H9 (cell line): ENCODE results near the gene PROCR. TPM values are rescaled to one million over a fixed set of nuclear protein-coding genes. Genes with fewer than 3 reads are reported as not detected.

Experiments
- DNase-seq: peaks from one replicate; pipeline ENCODE4 v3.0.0-alpha.2; 2017
- H2AFZ ChIP-seq: one replicate; pipeline ENCODE4 v1.6.1; 2013; ENCODE audit warnings: mild to moderate bottlenecking, low read length, control low read depth, moderate library complexity
- H2AK5ac ChIP-seq: 2 replicates; pipeline ENCODE4 v1.6.1; 2013; ENCODE audit warnings: low read length, control low read depth, mixed read lengths; ENCODE audit not compliant: insufficient read length
- H2BK120ac ChIP-seq: one replicate; pipeline ENCODE4 v1.6.1; 2013; ENCODE audit warnings: low read depth, mild to moderate bottlenecking, low read length, control low read depth, inconsistent platforms; ENCODE audit not compliant: poor library complexity, severe bottlenecking
- H2BK12ac ChIP-seq: 2 replicates; pipeline ENCODE4 v1.6.1; 2013; ENCODE audit warnings: low read length, control low read depth, mixed read lengths, low read depth; ENCODE audit not compliant: insufficient read length
- H2BK15ac ChIP-seq: 2 replicates; pipeline ENCODE4 v1.6.1; 2013; ENCODE audit warnings: low read depth, low read length, control low read depth
- H2BK20ac ChIP-seq: one replicate; pipeline ENCODE4 v1.6.1; 2013; ENCODE audit warnings: low read depth, mild to moderate bottlenecking, low read length, control low read depth, inconsistent platforms; ENCODE audit not compliant: poor library complexity, severe bottlenecking
- H2BK5ac ChIP-seq: 2 replicates; pipeline ENCODE4 v1.6.1; 2013; ENCODE audit warnings: low read length, control low read depth, mixed read lengths; ENCODE audit not compliant: insufficient read length
- H3K14ac ChIP-seq: 2 replicates; pipeline ENCODE4 v1.6.1; 2013; ENCODE audit warnings: low read length, control low read depth; ENCODE audit not compliant: insufficient read depth
- H3K18ac ChIP-seq: 2 replicates; pipeline ENCODE4 v1.6.1; 2013; ENCODE audit warnings: low read depth, mild to moderate bottlenecking, mixed read lengths, low read length, control low read depth; ENCODE audit not compliant: insufficient read length
- H3K23ac ChIP-seq: 2 replicates; pipeline ENCODE4 v1.6.1; 2013; ENCODE audit warnings: low read length, control low read depth, mixed read lengths, low read depth; ENCODE audit not compliant: insufficient read length
- H3K23me2 ChIP-seq: 2 replicates; pipeline ENCODE4 v1.6.1; 2013; ENCODE audit warnings: low read depth, mild to moderate bottlenecking, mixed read lengths, low read length, control low read depth; ENCODE audit not compliant: insufficient read length, poor library complexity, severe bottlenecking
- H3K27ac ChIP-seq: 2 replicates; pipeline ENCODE4 v1.5.1; 2013; ENCODE audit warnings: low read length, control low read depth, mixed read lengths, low read depth; ENCODE audit not compliant: insufficient read length
- H3K27me3 ChIP-seq: 2 replicates; pipeline ENCODE4 v1.6.1; 2013; ENCODE audit warnings: low read length, control low read depth, inconsistent platforms; ENCODE audit not compliant: insufficient read depth
- H3K4ac ChIP-seq: 2 replicates; pipeline ENCODE4 v1.6.1; 2013; ENCODE audit warnings: low read depth, mild to moderate bottlenecking, control low read depth, inconsistent platforms, low read length, moderate library complexity
- H3K4me1 ChIP-seq: 2 replicates; pipeline ENCODE4 v1.6.1; 2013; ENCODE audit warnings: low read length, control low read depth, inconsistent platforms; ENCODE audit not compliant: insufficient read depth
- H3K4me2 ChIP-seq: 2 replicates; pipeline ENCODE4 v1.6.1; 2013; ENCODE audit warnings: low read length, control low read depth, mixed read lengths; ENCODE audit not compliant: insufficient read length, insufficient read depth
- H3K56ac ChIP-seq: 2 replicates; pipeline ENCODE4 v1.6.1; 2013; ENCODE audit warnings: low read depth, mild to moderate bottlenecking, mixed read lengths, low read length, control low read depth; ENCODE audit not compliant: insufficient read length
- H3K79me1 ChIP-seq: 2 replicates; pipeline ENCODE4 v1.6.1; 2013; ENCODE audit warnings: low read depth, mild to moderate bottlenecking, moderate library complexity, low read length, control low read depth, inconsistent platforms; ENCODE audit not compliant: insufficient read depth, poor library complexity, severe bottlenecking
- H3K79me2 ChIP-seq: 2 replicates; pipeline ENCODE4 v1.6.1; 2013; ENCODE audit warnings: low read length, control low read depth, inconsistent platforms; ENCODE audit not compliant: insufficient read depth
- H3K9ac ChIP-seq: 2 replicates; pipeline ENCODE4 v1.6.1; 2013; ENCODE audit warnings: low read length, control low read depth, mixed read lengths; ENCODE audit not compliant: insufficient read length; ENCODE audit errors: extremely low read depth
- H3K9me3 ChIP-seq: one replicate; pipeline ENCODE4 v1.6.1; 2013; ENCODE audit warnings: low read depth, low read length, inconsistent platforms; ENCODE audit not compliant: control insufficient read depth
- H3T11ph ChIP-seq: one replicate; pipeline ENCODE4 v1.6.1; 2013; ENCODE audit warnings: mild to moderate bottlenecking, low read length, control low read depth, inconsistent platforms
- H4K20me1 ChIP-seq: one replicate; pipeline ENCODE4 v1.6.1; 2013; ENCODE audit not compliant: control insufficient read depth, insufficient read length, insufficient read depth
- H4K5ac ChIP-seq: 2 replicates; pipeline ENCODE4 v1.6.1; 2013; ENCODE audit warnings: low read depth, mild to moderate bottlenecking, mixed read lengths, low read length, control low read depth; ENCODE audit not compliant: insufficient read length
- H4K8ac ChIP-seq: replicated peaks from 2 replicates; pipeline ENCODE4 v1.6.1; 2013; ENCODE audit warnings: low read length, control low read depth, mixed read lengths, low read depth; ENCODE audit not compliant: insufficient read length
- H4K91ac ChIP-seq: 2 replicates; pipeline ENCODE4 v1.6.1; 2013; ENCODE audit warnings: low read depth, mild to moderate bottlenecking, moderate library complexity, mixed read lengths, low read length, control low read depth; ENCODE audit not compliant: insufficient read length
- H3K27ac Mint-ChIP-seq, 3 experiments: 2 replicates in 2 of 3; 3 replicates in 1 of 3; pipeline ENCODE4 v1.8.0; 2020 to 2021; ENCODE audit warnings: mixed read lengths in 3 of 3, mild to moderate bottlenecking in 1 of 3, moderate library complexity in 1 of 3
- H3K27me3 Mint-ChIP-seq: 2 replicates; pipeline ENCODE4 v1.8.0; 2021; ENCODE audit warnings: low read depth, mild to moderate bottlenecking, moderate library complexity, mixed read lengths
- H3K36me3 Mint-ChIP-seq, 3 experiments: 2 replicates in 2 of 3; 3 replicates in 1 of 3; pipeline ENCODE4 v1.8.0; 2020 to 2021; ENCODE audit warnings: low read depth in 3 of 3, mixed read lengths in 3 of 3; ENCODE audit not compliant: insufficient read depth in 1 of 3
- H3K4me1 Mint-ChIP-seq, 2 experiments: 2 replicates each; pipeline ENCODE4 v1.8.0; 2020; ENCODE audit warnings: mixed read lengths in 2 of 2
- H3K4me3 Mint-ChIP-seq, 2 experiments: 2 replicates in 1 of 2; 3 replicates in 1 of 2; pipeline ENCODE4 v1.8.0; 2020 to 2021; ENCODE audit warnings: mild to moderate bottlenecking in 2 of 2, mixed read lengths in 2 of 2, moderate library complexity in 1 of 2
- H3K9me3 Mint-ChIP-seq, 2 experiments: 2 replicates in 1 of 2; 3 replicates in 1 of 2; pipeline ENCODE4 v1.8.0; 2020; ENCODE audit warnings: mild to moderate bottlenecking in 2 of 2, mixed read lengths in 2 of 2, moderate library complexity in 1 of 2
- WGBS: extraction: QIAGEN DNeasy Blood & Tissue Kit; methylation state at CpG from one replicate; pipeline ENCODE4 v1.1.7; 2013; ENCODE audit warnings: missing lambda C conversion rate, low lambda C conversion rate, mixed read lengths; ENCODE audit not compliant: insufficient read length; ENCODE audit errors: extremely low coverage; 5-methylcytosine and 5-hydroxymethylcytosine counted together
- total RNA-seq: library from RNA; stranded (reverse); gene quantifications from 2 replicates; pipeline ENCODE4 v1.2.1, GENCODE V29; 2021
- TF ChIP-seq, protein P1 (sequence below): fragments of 200-600 bp; sonication (generic); conservative IDR thresholded peaks from 3 replicates; pipeline ENCODE4 v1.8.0; 2021; ENCODE audit warnings: antibody characterized with exemption, mild to moderate bottlenecking

PROCR gene
- total RNA-seq, 1 experiment from 2014 or later = 6.4 TPM

DNA sequence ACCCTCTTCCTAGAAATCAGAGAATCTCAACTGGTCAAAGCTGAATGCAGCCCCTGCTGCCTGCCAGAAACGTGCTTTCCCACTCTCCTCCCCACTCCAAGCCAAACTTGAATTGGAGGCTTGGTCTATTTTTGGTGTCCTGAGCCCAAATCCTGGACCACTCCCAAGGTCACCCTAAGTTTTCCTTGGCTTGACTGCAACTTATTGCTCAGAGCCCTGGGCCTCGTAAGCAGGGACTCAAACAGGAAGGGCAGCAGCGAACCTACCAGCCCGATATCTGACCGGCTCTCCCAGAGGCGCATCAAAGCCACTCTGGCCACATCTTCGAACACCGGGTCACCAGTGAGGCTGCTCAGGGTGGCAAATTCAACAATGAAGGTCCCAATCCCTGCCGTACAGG, 37.4 kb upstream of the PROCR start:
- H4K5ac ChIP-seq = no peak overlapping the region
- no peak overlapping the region for H2AK5ac ChIP-seq
- WGBS = no CpG with 5 or more reads among the region's 9 CpGs
- no peaks in the 10 kb centered on the region for H4K20me1 ChIP-seq
- no peak overlapping the region for H3K4ac ChIP-seq
- Mint-ChIP-seq H3K27ac (peak overlapping the region in 2 of 3 experiments; percentile 55 to 86; a peak in 2 of 7 replicates), H3K9me3 (no peaks in the 10 kb centered on the region), H3K4me1 (peaks cover 5 to 7% of the 10 kb centered on the region in 2 experiments; a peak in 3 of 4 replicates), H3K27me3 (no peaks in the 10 kb centered on the region), H3K36me3 (peaks cover 4 to 83% (median 58%) of the 10 kb centered on the region in 3 experiments; a peak in 6 of 7 replicates), H3K4me3 (no peak overlapping the region)
- no peak overlapping the region for H3K27ac ChIP-seq
- H2AFZ ChIP-seq = no peak overlapping the region
- DNase-seq = no peak
- no peak overlapping the region for H3K56ac ChIP-seq
- H2BK12ac ChIP-seq = no peak overlapping the region
- no peak overlapping the region for H3K14ac ChIP-seq
- no peak overlapping the region for H3K9ac ChIP-seq
- no peaks in the 10 kb centered on the region for H3K79me1 ChIP-seq
- H4K8ac ChIP-seq = no peak overlapping the region
- no peaks in the 10 kb centered on the region for H3K79me2 ChIP-seq
- H3K23me2 ChIP-seq = no peaks in the 10 kb centered on the region
- H3K4me2 ChIP-seq = no peak overlapping the region
- no peaks in the 10 kb centered on the region for H3K9me3 ChIP-seq
- no peak overlapping the region for H2BK15ac ChIP-seq
- no peaks in the 10 kb centered on the region for H3K4me1 ChIP-seq
- H2BK120ac ChIP-seq = no peak overlapping the region
- no peak overlapping the region for H3T11ph ChIP-seq
- no peak overlapping the region for H3K23ac ChIP-seq
- H3K18ac ChIP-seq = no peak overlapping the region
- H2BK5ac ChIP-seq = no peak overlapping the region
- H4K91ac ChIP-seq = no peak overlapping the region
- no peaks in the 10 kb centered on the region for H3K27me3 ChIP-seq
- TF ChIP-seq, protein P1, sequence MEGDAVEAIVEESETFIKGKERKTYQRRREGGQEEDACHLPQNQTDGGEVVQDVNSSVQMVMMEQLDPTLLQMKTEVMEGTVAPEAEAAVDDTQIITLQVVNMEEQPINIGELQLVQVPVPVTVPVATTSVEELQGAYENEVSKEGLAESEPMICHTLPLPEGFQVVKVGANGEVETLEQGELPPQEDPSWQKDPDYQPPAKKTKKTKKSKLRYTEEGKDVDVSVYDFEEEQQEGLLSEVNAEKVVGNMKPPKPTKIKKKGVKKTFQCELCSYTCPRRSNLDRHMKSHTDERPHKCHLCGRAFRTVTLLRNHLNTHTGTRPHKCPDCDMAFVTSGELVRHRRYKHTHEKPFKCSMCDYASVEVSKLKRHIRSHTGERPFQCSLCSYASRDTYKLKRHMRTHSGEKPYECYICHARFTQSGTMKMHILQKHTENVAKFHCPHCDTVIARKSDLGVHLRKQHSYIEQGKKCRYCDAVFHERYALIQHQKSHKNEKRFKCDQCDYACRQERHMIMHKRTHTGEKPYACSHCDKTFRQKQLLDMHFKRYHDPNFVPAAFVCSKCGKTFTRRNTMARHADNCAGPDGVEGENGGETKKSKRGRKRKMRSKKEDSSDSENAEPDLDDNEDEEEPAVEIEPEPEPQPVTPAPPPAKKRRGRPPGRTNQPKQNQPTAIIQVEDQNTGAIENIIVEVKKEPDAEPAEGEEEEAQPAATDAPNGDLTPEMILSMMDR = no peak
- H2BK20ac ChIP-seq = no peak overlapping the region
